OCI-LY3 (cell line): Measurements from ENCODE around the gene COL24A1.
"Not testable (repeated sequence)": the region's sequence is repeated elsewhere in the genome, so short reads cannot be mapped to it uniquely, and the experiment has no call there.

Experiments
- H2AFZ ChIP-seq: fragments of 200-600, 300-600 bp; shearing (Covaris generic); 2 replicates; pipeline ENCODE4 v1.6.0; 2014; ENCODE audit warnings: antibody characterized with exemption, low read depth, low read length
- H3K27ac ChIP-seq: fragments of 200-600, 300-600 bp; sonication (generic); 2 replicates; pipeline ENCODE4 v1.5.1; 2014; ENCODE audit warnings: mild to moderate bottlenecking, low read length, moderate library complexity, mixed read lengths
- H3K27me3 ChIP-seq: fragments of 200-600, 300-600 bp; sonication (generic); 2 replicates; pipeline ENCODE4 v1.6.1; 2014; ENCODE audit warnings: low read depth, low read length, mixed read lengths
- H3K36me3 ChIP-seq: fragments of 200-600, 300-600 bp; sonication (generic); replicated peaks from 2 replicates; pipeline ENCODE3; 2014; ENCODE audit warnings: low read depth, low read length, mixed read lengths
- H3K4me1 ChIP-seq: fragments of 300-600, 200-600 bp; sonication (generic); 2 replicates; pipeline ENCODE4 v1.6.1; 2014; ENCODE audit warnings: low read length, mixed read lengths
- H3K4me2 ChIP-seq: fragments of 200-600, 300-600 bp; sonication (generic); 2 replicates; pipeline ENCODE4 v1.6.1; 2014; ENCODE audit warnings: low read length, mixed read lengths
- H3K4me3 ChIP-seq: fragments of 300-600, 200-600 bp; sonication (generic); 2 replicates; pipeline ENCODE4 v1.5.1; 2014; ENCODE audit warnings: antibody characterized with exemption, mild to moderate bottlenecking, low read length, moderate library complexity
- H3K79me2 ChIP-seq: fragments of 300-600, 200-600 bp; shearing (Covaris generic); 2 replicates; pipeline ENCODE4 v1.6.1; 2014; ENCODE audit warnings: mild to moderate bottlenecking, low read length, mixed read lengths
- H3K9ac ChIP-seq: fragments of 300-600, 200-600 bp; shearing (Covaris generic); 2 replicates; pipeline ENCODE4 v1.6.0; 2014; ENCODE audit warnings: mild to moderate bottlenecking, low read length, moderate library complexity
- H3K9me3 ChIP-seq: fragments of 200-600, 300-600 bp; shearing (Covaris generic); 2 replicates; pipeline ENCODE4 v1.6.1; 2014; ENCODE audit warnings: low read length, mixed read lengths; ENCODE audit not compliant: insufficient read depth
- H4K20me1 ChIP-seq: fragments of 200-600, 300-600 bp; sonication (generic); 2 replicates; pipeline ENCODE4 v1.6.1; 2016; ENCODE audit warnings: low read length, mixed read lengths; ENCODE audit not compliant: insufficient read depth
- CTCF ChIP-seq: fragments of 200-600, 300-600 bp; sonication (generic); IDR thresholded peaks from 2 replicates; pipeline ENCODE4 v1.5.1; 2014; ENCODE audit warnings: antibody characterized with exemption, low read length, low read depth
- EZH2phosphoT487 ChIP-seq: fragments of 200-600 bp; shearing (Covaris generic); IDR thresholded peaks from 2 replicates; pipeline ENCODE4 v1.6.1; 2018; ENCODE audit warnings: antibody characterized with exemption, mixed run types, low read depth

Gene COL24A1

GRCh38 chr1:85718678-85719340, 437.8 kb downstream of the COL24A1 start:
- no peaks in the 10 kb centered on the region for H3K27me3 ChIP-seq
- H3K27ac ChIP-seq, result no peak overlapping the region
- no peaks in the 10 kb centered on the region for H3K79me2 ChIP-seq
- H3K9ac ChIP-seq, result no peak overlapping the region
- peaks cover 5% of the 10 kb centered on the region for H3K4me1 ChIP-seq
- no peak for TF ChIP-seq CTCF
- TF ChIP-seq EZH2phosphoT487, result no peak
- H4K20me1 ChIP-seq, result no peaks in the 10 kb centered on the region
- H2AFZ ChIP-seq, result no peak overlapping the region
- H3K36me3 ChIP-seq, result no peaks in the 10 kb centered on the region
- no peak overlapping the region for H3K4me3 ChIP-seq
- no peak overlapping the region for H3K4me2 ChIP-seq
- no peaks in the 10 kb centered on the region for H3K9me3 ChIP-seq

- not testable (repeated sequence) for H3K36me3 ChIP-seq, H3K4me1 ChIP-seq, H4K20me1 ChIP-seq, H3K27me3 ChIP-seq, H3K79me2 ChIP-seq, H3K9me3 ChIP-seq, H2AFZ ChIP-seq, H3K9ac ChIP-seq
- Histone ChIP-seq H3K27ac (peak overlapping the region; percentile 50), H3K4me2 (peak overlapping the region; percentile 36), H3K4me3 (peak overlapping the region; percentile 24; the same call in 1 of the 2 replicates)
Measured at GRCh38 chr1:85714418-85715114, 442.0 kb downstream of the COL24A1 start.

- Histone ChIP-seq H2AFZ (peak overlapping the region; percentile 67; the same call in 1 of the 2 replicates), H3K9me3 (no peaks in the 10 kb centered on the region), H3K36me3 (peaks cover 10% of the 10 kb centered on the region), H3K79me2 (peaks cover 43% of the 10 kb centered on the region), H3K9ac (peak overlapping the region; percentile 93), H4K20me1 (no peaks in the 10 kb centered on the region), H3K4me3 (peak overlapping the region; percentile 95), H3K4me2 (peak overlapping the region; percentile 84), H3K27ac (peak overlapping the region; percentile 72), H3K27me3 (no peaks in the 10 kb centered on the region), H3K4me1 (peaks cover 17% of the 10 kb centered on the region)
- TF ChIP-seq CTCF, result no peak
- no peak for TF ChIP-seq EZH2phosphoT487
Measured at GRCh38 chr1:85708829-85709227, 447.7 kb downstream of the COL24A1 start.

- no peaks in the 10 kb centered on the region for H3K27me3 ChIP-seq
- H4K20me1 ChIP-seq, result no peaks in the 10 kb centered on the region
- peak within 1 kb of the TSS; percentile 72 for H3K27ac ChIP-seq
- peak within 1 kb of the TSS; percentile 93 for H3K9ac ChIP-seq
- TF ChIP-seq EZH2phosphoT487, result no peak
- peak; percentile 20; the same call in 1 of the 2 replicates for TF ChIP-seq CTCF
- H3K36me3 ChIP-seq, result peaks cover 13% of the 10 kb centered on the region
- H3K4me3 ChIP-seq, result peak within 1 kb of the TSS; percentile 95
- H3K9me3 ChIP-seq, result no peaks in the 10 kb centered on the region
- peak within 1 kb of the TSS; percentile 76 for H2AFZ ChIP-seq
- peaks cover 49% of the 10 kb centered on the region for H3K79me2 ChIP-seq
- peak within 1 kb of the TSS; percentile 91 for H3K4me2 ChIP-seq
- peaks cover 13% of the 10 kb centered on the region for H3K4me1 ChIP-seq
Measured at GRCh38 chr1:85707990-85708828, 448.4 kb downstream of the COL24A1 start, which contains the start of gene ZNHIT6. TSS of gene ZNHIT6 (minus strand) at chr1:85708433. CDS start at chr1:85708284, 149 bp downstream.
